GM12872 (cell line): ENCODE measurements around the gene GNAQ.

ENCODE experiments used
- TF ChIP-seq, protein P1 (sequence below): IDR thresholded peaks from 3 replicates; pipeline ENCODE4 v1.5.1; 2011; ENCODE audit warnings: low read depth, mild to moderate bottlenecking, low read length, moderate library complexity; ENCODE audit not compliant: insufficient read depth

GNAQ gene

DNA sequence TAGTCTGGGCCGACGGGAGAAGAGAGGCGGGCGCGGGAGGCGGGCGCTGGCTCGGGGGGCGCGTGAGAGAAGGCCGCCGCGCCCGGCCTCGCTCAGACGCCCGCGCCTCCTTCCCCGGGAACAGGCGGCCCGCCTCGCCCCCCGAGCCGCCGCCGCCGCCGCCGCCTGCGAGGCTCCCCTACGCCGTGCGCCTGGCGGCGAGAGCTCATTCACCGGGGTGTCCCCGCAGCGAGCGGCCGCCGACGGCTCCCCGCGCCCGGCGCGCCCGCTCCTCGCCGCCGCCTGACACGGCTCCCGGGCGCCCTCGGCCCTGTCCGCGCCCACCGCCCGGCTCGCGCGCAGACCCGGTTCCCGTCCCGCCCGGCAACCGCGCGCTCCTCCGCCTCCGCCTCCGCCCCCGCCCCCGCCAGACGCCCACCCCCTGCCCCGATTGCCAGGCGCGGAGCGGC, at the start of gene GNAQ:
Gene GNAQ, minus strand, starts transcription at position 368 of the 449 bp plus-strand sequence. CDS start 576 bp downstream, outside the sequence.
- TF ChIP-seq, protein P1, sequence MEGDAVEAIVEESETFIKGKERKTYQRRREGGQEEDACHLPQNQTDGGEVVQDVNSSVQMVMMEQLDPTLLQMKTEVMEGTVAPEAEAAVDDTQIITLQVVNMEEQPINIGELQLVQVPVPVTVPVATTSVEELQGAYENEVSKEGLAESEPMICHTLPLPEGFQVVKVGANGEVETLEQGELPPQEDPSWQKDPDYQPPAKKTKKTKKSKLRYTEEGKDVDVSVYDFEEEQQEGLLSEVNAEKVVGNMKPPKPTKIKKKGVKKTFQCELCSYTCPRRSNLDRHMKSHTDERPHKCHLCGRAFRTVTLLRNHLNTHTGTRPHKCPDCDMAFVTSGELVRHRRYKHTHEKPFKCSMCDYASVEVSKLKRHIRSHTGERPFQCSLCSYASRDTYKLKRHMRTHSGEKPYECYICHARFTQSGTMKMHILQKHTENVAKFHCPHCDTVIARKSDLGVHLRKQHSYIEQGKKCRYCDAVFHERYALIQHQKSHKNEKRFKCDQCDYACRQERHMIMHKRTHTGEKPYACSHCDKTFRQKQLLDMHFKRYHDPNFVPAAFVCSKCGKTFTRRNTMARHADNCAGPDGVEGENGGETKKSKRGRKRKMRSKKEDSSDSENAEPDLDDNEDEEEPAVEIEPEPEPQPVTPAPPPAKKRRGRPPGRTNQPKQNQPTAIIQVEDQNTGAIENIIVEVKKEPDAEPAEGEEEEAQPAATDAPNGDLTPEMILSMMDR: no peak

DNA sequence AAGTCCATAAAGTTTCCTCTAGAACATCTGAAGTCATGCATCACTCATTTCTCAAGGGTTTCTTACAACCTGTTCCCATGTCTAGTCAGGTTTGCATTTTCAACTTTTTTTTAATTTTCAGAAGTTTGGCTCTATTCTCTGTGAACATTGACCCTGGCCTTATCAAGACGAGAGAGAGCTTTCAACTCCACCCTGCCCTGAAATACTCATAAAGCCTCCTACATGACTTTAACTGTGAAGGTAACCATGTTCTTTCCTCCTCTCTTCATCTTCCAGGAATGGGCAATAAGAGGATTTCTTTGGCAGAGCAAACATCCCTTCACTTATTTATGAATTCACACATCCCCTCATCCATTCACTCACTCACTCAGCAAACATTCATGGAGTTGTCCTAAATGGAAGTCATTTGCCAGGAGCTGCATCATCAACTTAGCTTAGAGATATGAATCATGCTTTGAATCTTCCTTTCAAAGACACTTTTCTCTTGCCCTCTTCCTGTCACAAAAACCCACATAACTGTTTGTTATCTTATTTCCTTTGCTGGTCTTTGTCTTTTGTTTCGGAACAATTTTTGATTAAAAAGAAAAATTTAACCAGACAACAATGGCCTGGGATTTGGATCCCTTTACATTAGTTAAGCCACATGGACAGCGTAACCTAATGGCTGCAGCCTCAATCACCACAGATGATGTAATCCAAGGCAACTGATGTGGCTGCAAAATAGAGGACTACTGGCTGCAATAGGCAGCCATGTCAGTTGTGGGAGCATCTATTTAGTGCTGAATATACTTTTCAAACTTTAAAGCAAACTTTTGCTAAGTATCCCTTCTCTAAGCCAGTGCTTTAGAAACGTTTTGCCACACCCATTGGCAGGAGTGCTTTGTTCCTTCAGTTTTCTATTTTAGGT, 43.0 kb upstream of the GNAQ start:
- TF ChIP-seq, protein P1: no peak

DNA sequence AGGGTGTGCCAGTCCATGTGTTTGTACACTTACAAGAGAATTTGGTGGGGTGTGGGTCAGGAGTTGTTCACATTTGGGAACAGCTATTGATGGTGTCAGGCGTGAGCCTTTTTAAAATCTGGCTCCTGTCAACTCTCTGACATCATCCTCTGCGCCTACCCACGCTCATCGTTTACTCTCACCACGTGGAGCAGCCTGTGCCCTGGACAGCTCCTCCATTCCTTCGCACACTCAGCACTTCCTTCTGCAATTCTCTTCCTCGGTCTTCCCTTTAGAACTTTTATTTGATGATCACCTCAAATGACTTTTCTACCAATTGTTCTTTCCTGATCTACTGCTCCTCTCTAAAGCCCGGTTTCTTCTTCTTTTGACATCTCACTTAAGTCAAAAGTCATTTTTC, 42.1 kb upstream of the GNAQ start:
- TF ChIP-seq, protein P1: no peak

DNA sequence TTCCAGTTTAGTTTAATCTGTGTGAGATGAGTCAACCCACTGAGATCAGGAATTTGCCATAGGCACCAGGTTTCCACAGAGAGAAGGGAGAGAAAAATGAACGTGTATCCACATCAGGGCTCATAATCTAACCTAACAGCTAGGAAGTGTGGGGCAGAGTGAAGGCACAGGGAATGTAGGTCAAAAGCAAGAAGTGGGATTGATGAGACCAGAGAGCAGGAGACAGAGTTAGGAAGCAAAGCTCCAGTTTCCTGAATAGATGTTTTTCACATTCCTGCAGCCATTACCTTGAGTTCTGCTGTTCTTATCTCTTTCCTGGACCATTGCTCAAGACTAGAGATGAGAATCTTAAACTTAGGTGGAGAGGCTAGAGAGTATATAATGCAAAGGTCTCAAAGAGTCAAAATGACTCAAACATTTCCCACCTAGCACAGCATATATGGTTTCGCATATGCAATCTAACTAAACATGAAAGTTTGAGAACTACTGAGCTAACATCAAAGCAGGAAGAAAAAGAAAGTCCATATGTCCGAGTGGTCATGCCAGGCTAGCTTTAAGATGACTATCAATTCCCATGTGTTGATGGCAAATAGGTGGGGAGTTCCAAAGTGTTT, 41.1 kb upstream of the GNAQ start:
- TF ChIP-seq, protein P1: no peak

DNA sequence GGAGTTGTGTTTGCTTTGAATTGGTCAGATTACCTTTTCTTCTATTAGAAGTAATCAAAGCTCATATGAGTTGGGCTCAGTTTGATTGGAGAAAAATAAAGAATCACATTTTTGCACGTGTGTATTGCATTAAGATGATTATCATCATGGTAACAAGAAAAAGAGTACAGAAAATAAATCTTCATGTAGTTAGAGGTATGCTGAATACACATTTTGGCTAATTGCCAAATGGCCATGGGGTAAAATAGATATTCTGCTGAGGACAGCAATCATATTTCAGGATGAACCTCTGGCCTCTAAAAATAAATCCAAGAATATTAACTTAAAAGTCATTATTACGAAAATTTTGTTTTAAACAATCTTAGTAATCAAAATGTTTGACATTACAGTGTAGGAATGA, 38.9 kb upstream of the GNAQ start:
- TF ChIP-seq, protein P1: no peak

DNA sequence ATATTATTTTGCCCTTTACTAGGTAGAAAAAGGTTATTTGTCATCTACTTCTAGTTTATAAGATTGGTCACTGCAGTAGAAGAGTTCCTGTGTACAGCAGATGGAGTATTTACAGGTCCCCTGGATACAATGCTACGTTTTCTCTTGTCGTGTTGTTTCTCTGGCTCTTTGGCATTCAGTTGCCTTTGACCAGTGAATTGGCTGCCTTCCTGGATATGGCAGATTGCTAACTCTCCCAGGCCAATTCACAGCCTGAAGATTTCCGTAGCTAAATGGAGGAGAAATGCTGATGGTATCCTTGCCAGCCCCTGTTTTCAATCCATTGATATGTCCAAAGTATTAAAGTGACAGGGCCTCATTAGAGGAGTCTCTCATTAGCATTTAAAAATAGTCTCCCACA, 32.5 kb upstream of the GNAQ start:
- TF ChIP-seq, protein P1: no peak

DNA sequence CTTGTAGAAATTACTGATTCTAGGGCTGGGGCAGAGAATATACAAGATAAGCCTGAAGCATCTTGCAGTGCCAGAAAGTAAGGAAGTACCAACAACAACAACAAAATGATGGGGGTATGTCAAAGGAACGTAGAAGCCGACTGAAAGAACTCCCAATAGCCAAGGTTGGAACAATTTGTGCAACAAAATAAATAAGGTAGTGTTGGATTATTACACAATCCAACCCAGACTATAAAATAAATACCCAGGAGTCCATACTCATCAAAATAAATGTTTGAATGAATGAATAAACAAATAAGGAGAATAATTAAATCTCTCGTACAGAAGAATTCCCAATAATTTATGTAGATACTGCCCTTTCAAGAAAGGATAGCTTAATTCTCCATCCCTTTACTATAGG, 31.1 kb upstream of the GNAQ start:
- TF ChIP-seq, protein P1: no peak
